ENCODE results near the gene ADAD2.

DNA sequence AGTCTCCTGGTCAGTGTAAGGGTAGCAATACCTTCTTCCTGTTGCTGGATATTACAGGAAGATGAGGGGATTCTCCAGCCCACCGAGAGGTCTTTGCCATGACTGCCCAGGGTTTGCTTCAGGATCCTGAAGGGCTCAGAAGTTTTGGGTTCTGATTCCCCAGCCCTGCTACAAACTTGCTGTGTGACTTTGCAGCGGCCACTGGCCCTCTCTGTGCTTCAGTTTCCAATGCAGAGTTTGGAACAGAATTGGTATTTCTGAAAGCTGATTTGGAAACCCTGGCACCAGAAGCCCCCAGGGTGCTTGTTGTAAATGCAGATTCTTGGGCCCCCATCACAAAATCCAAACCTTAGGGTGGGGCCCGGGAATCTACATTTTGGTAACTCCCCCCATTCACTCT, 34.2 kb downstream of the ADAD2 start:
- TF ChIP-seq, protein P1, sequence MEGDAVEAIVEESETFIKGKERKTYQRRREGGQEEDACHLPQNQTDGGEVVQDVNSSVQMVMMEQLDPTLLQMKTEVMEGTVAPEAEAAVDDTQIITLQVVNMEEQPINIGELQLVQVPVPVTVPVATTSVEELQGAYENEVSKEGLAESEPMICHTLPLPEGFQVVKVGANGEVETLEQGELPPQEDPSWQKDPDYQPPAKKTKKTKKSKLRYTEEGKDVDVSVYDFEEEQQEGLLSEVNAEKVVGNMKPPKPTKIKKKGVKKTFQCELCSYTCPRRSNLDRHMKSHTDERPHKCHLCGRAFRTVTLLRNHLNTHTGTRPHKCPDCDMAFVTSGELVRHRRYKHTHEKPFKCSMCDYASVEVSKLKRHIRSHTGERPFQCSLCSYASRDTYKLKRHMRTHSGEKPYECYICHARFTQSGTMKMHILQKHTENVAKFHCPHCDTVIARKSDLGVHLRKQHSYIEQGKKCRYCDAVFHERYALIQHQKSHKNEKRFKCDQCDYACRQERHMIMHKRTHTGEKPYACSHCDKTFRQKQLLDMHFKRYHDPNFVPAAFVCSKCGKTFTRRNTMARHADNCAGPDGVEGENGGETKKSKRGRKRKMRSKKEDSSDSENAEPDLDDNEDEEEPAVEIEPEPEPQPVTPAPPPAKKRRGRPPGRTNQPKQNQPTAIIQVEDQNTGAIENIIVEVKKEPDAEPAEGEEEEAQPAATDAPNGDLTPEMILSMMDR (IDR thresholded peaks at IDR 0.05) = no peak
- no peak for TF ChIP-seq POLR2A (IDR thresholded peaks at IDR 0.05)

Measured in esophagus squamous epithelium (tissue), 4 donors.